Muscle layer of colon (tissue), 2 donors: ENCODE results near the gene LRRC26.
A peak's percentile ranks its signal among the peaks of the same experiment; 100 is the strongest.

ENCODE experiments used
- H3K27ac ChIP-seq: one replicate; pipeline ENCODE4 v1.7.0; 2013; ENCODE audit warnings: low read depth, mild to moderate bottlenecking, low read length, moderate library complexity
- H3K27me3 ChIP-seq, 2 donors: one replicate each; pipeline ENCODE4 v1.7.0; 2013; ENCODE audit warnings: low read length in 2 of 2, mild to moderate bottlenecking in 2 of 2; ENCODE audit not compliant: insufficient read depth in 2 of 2, control insufficient read depth in 1 of 2
- H3K36me3 ChIP-seq: one replicate; pipeline ENCODE4 v1.7.0; 2013; ENCODE audit warnings: mild to moderate bottlenecking, low read length; ENCODE audit not compliant: insufficient read depth
- H3K4me1 ChIP-seq: one replicate; pipeline ENCODE4 v1.7.0; 2013; ENCODE audit warnings: mild to moderate bottlenecking, low read length; ENCODE audit not compliant: insufficient read depth
- H3K4me3 ChIP-seq, 2 donors: one replicate each; pipeline ENCODE4 v1.7.0; 2013; ENCODE audit warnings: low read length in 2 of 2, low read depth in 1 of 2, mild to moderate bottlenecking in 1 of 2, moderate library complexity in 1 of 2
- H3K9ac ChIP-seq: one replicate; pipeline ENCODE4 v1.7.0; 2013; ENCODE audit warnings: low read length
- H3K9me3 ChIP-seq: one replicate; pipeline ENCODE4 v1.7.0; 2013; ENCODE audit warnings: mild to moderate bottlenecking, low read length
- donor health status: abdominal sarcoma.
- donor health status: Adenocarcinoma of cecum.

Gene LRRC26

DNA sequence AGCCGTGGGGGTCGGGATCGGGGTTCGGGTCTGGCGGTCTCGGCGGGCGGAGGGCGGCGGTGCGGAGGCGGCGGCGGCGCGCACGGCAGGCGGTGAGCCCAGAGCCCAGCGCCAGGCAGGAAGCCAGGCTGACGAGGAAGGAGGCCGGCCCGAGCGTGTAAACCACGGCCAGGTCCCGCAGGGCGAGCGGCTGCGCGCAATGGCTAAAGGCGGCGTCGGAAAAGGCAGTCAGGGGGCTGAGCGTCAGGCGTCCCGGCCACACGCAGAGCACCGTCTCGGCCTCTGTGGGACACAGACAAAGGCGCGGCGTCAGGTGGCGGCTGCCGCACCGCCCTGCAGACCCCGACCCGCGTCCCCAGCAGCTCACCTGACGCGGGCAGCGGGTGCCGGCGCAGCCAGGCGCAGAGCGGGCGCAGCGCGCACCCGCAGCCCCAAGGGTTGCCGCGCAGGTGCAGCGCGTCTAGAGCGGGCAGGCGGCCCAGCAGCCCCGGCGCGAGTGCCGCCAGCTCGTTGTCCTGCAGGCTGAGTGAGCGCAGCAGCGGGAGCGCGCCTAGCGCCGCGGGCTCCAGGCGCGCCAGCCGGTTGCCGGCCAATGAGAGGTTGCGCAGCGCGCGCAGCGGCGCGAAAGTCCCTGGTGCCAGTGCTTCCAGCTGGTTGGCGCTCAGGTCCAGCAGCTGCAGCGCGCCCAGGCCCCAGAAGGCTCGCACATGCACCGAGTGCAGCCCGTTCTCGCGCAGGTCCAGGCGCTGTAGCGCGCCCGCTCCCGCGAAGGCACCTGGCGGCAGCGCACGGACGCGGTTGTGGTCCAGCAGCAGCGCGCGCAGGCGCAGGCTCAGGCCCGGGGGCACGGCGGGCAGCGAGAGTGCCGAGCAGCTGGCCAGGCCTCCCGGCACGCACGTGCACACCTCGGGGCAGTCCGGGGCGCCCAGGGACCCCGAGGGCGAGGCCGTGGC lies 671 bp downstream of the LRRC26 start:
- H3K9ac ChIP-seq: no peak overlapping the region
- no peaks in the 10 kb centered on the region for H3K36me3 ChIP-seq
- no peaks in the 10 kb centered on the region for H3K9me3 ChIP-seq
- peaks cover 18 to 84% of the 10 kb centered on the region in 2 donors for H3K27me3 ChIP-seq
- H3K4me3 ChIP-seq: peak overlapping the region in 1 of 2 donors; percentile 47
- no peak overlapping the region for H3K27ac ChIP-seq
- H3K4me1 ChIP-seq: no peaks in the 10 kb centered on the region

DNA sequence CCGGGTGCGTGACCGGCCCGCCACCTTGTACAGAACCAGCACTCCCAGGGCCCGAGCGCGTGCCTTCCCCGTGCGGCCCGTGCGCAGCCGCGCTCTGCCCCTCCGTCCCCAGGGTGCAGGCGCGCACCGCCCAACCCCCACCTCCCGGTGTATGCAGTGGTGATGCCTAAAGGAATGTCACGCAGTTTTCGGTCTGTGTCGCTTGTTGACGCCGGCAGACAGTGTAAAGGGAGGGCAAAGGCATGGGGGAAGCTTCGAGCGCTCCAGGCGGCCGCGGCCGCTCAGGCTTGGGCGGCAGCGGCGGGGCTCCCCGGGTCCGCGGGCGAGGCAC lies 1.3 kb downstream of the LRRC26 start:
- no peak overlapping the region for H3K9ac ChIP-seq
- H3K4me1 ChIP-seq: no peaks in the 10 kb centered on the region
- no peak overlapping the region for H3K4me3 ChIP-seq
- H3K27ac ChIP-seq: no peak overlapping the region
- H3K9me3 ChIP-seq: no peaks in the 10 kb centered on the region
- H3K27me3 ChIP-seq: peaks cover 25 to 87% of the 10 kb centered on the region in 2 donors
- H3K36me3 ChIP-seq: no peaks in the 10 kb centered on the region

DNA sequence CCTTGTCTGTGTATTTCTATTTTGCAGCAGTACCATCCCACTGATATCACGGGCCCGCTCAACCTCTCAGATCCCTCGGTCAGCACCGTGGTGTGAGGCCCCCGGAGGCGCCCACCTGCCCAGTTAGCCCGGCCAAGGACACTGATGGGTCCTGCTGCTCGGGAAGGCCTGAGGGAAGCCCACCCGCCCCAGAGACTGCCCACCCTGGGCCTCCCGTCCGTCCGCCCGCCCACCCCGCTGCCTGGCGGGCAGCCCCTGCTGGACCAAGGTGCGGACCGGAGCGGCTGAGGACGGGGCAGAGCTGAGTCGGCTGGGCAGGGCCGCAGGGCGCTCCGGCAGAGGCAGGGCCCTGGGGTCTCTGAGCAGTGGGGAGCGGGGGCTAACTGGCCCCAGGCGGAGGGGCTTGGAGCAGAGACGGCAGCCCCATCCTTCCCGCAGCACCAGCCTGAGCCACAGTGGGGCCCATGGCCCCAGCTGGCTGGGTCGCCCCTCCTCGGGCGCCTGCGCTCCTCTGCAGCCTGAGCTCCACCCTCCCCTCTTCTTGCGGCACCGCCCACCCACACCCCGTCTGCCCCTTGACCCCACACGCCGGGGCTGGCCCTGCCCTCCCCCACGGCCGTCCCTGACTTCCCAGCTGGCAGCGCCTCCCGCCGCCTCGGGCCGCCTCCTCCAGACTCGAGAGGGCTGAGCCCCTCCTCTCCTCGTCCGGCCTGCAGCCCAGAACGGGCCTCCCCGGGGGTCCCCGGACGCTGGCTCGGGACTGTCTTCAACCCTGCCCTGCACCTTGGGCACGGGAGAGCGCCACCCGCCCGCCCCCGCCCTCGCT lies 1.9 kb downstream of the LRRC26 start:
- no peaks in the 10 kb centered on the region for H3K36me3 ChIP-seq
- no peak overlapping the region for H3K4me3 ChIP-seq
- H3K27me3 ChIP-seq: peaks cover 27 to 93% of the 10 kb centered on the region in 2 donors
- no peak overlapping the region for H3K9ac ChIP-seq
- H3K9me3 ChIP-seq: no peaks in the 10 kb centered on the region
- H3K4me1 ChIP-seq: no peaks in the 10 kb centered on the region
- no peak overlapping the region for H3K27ac ChIP-seq

DNA sequence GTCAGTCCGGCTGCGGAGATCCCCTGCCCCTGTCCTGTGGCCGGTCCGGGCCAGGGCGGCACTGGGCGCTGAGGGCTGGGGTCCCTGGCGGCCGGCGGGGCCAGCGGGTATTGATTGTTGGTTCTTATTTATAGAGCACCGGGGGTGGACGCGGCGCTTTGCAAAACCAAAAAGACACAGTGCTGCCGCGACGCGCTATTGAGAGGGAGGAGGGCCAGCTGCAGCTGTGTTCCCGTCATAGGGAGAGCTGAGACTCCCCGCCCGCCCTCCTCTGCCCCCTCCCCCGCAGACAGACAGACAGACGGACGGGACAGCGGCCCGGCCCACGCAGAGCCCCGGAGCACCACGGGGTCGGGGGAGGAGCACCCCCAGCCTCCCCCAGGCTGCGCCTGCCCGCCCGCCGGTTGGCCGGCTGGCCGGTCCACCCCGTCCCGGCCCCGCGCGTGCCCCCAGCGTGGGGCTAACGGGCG lies 2.5 kb downstream of the LRRC26 start:
- Histone ChIP-seq H3K4me1 (no peaks in the 10 kb centered on the region), H3K36me3 (no peaks in the 10 kb centered on the region), H3K27ac (no peak overlapping the region), H3K4me3 (no peak overlapping the region), H3K27me3 (peaks cover 27 to 95% of the 10 kb centered on the region in 2 donors), H3K9ac (no peak overlapping the region), H3K9me3 (no peaks in the 10 kb centered on the region)

DNA sequence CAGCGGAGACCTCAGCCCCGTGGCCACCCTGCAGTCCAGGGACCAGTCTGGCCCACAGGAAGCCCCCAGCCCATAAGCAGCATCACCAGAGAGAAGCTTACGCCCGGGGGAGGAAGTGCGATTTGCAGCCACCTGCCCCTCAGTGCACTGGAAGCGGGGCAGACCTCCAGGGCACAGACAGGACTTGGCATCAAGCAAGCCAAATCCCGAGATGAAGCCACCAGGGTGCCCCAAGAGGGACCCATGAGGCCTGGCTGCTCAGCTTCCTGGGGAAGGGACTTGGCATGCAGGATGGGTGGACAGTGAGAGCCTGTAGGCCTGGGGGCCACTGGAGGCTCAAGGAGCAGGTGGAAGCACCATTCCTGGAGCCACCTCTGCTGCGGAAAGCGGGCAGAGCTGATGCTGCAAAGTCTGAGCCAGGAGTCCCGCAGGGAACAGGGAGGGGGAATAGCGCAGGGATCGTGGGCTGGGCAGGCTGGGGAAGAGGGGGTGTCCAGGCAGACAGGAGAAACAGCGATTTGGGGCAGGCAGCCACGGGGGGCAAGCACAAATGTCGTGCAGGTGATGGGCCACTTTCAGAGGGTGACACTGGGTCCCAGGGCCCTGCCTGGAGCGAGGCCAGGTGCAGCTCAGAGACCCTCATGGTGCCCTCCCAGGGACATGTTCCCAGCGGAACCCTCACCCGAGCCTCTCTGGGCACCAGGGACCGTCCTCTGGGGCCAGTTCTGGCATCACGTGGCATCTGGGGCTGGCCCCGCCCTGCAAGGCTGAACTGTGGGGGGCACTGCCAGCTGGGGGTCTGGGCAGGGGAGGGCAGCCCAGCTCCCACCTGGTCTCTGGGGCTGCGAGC lies 3.2 kb downstream of the LRRC26 start:
- no peak overlapping the region for H3K4me3 ChIP-seq
- H3K27ac ChIP-seq: no peak overlapping the region
- H3K4me1 ChIP-seq: no peaks in the 10 kb centered on the region
- peaks cover 27 to 95% of the 10 kb centered on the region in 2 donors for H3K27me3 ChIP-seq
- no peaks in the 10 kb centered on the region for H3K9me3 ChIP-seq
- no peak overlapping the region for H3K9ac ChIP-seq
- H3K36me3 ChIP-seq: no peaks in the 10 kb centered on the region

DNA sequence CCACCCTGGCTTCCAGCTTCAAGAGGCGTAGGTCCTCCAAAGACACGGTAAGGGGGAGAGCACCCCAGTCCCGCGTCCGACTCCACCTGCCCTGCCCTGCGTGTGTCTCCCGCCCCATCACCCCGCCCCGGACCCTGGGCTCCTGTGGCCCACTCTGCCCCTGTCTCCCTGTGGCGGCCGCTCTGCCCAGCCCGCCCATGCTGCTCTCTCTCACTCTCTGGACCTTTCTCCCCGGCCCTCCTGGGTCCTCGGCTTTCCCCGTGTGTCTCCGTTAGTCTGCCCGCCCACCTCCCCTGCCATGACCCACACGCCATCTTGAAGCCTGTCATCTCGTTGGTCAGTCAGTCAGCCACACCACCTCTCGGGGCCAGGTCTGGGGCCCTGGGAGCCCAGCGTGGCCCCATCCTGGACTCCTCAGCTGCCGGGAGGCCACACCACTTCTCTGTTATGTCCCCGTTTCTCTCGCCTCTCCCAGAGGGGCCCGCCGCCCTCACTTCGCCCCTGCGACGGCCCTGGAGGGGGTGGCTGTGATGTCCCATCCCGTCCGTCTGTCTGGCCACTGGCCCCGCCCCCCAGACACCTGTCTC lies 4.5 kb downstream of the LRRC26 start:
- Histone ChIP-seq H3K9me3 (no peaks in the 10 kb centered on the region), H3K4me1 (no peaks in the 10 kb centered on the region), H3K9ac (no peak overlapping the region), H3K4me3 (no peak overlapping the region), H3K27me3 (peaks cover 23 to 90% of the 10 kb centered on the region in 2 donors), H3K36me3 (no peaks in the 10 kb centered on the region), H3K27ac (no peak overlapping the region)

DNA sequence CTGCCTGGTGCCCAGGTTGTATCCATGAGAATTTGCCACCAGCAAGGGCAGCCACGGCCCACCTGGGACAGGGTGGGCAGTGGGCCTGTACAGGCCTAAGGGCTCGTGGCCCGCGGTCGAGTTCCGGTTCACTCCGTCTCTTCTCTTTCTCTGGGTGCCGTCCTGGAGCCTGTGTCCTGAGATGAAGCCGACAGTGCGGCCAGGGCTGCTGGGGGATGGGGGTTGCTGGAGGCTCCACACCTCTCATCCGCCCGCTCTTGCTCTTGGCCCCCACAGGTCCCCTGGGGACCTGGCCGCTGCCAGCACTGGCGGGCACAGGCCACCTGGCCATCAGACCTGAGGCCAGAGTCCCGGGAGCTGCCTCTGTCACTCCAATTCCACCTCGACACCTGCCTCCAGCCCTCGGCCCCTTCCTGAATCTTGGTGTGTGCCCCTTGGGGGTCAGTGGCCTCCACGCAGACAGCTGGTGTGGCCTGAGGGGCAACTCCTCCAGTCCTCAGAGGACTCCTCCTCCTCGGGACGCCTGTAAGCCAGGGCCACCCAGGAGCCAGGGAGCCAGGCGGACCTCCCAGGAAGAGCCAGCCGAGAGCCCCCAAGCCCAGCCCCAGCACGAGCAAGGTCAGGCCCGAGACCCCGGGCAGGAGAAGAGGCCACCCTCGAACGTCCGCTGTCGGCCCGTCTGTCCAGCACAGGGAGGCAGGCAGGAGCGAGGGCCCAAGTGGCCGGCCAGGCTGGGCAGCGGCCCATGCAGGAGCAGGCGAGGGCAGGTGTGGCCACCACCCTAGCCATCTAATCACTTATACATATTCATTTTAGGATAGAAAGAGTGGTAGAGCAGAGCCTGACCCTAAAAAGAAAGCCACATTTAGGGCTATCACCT lies 5.2 kb downstream of the LRRC26 start:
- Histone ChIP-seq H3K9me3 (no peaks in the 10 kb centered on the region), H3K4me1 (no peaks in the 10 kb centered on the region), H3K4me3 (no peak overlapping the region), H3K36me3 (no peaks in the 10 kb centered on the region), H3K9ac (no peak overlapping the region), H3K27ac (no peak overlapping the region), H3K27me3 (peaks cover 21 to 90% of the 10 kb centered on the region in 2 donors)

DNA sequence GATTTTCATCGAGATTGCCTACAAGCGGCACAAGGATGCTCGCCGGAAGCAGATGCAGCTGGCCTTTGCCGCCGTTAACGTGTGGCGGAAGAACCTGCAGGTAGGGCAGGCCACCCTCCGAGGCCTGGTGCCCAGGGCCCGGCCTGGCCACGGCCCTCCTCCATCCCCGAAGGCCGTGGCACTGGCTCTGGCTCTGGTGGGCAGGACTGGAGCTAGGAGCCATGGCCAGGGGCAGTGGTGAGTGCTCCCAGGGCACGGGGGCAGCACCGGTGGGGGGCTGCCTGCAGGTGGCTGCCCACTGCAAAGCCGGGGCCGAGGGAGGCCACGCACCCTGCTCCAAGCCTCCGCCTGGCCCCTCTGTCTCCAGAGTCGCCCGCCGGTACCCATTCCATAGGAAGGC lies 6.0 kb downstream of the LRRC26 start:
- peaks cover 29 to 91% of the 10 kb centered on the region in 2 donors for H3K27me3 ChIP-seq
- no peaks in the 10 kb centered on the region for H3K4me1 ChIP-seq
- H3K9ac ChIP-seq: no peak overlapping the region
- no peaks in the 10 kb centered on the region for H3K9me3 ChIP-seq
- H3K27ac ChIP-seq: no peak overlapping the region
- no peak overlapping the region for H3K4me3 ChIP-seq
- no peaks in the 10 kb centered on the region for H3K36me3 ChIP-seq

DNA sequence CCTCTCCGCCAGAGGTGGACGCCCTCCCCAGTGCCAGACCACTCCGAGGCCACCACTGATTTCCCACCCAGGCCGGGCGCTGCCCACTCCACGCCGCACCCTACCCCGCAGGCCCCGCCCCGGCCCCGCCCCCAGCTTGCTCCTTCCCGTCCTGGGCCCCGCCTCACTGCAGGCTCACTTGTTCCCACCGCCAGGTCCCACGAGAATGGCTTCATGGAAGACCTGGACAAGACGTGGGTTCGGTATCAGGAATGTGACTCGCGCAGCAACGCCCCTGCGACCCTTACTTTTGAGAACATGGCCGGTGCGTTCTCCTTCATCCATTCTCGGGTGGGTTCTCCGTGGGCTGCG lies 6.5 kb downstream of the LRRC26 start:
- no peaks in the 10 kb centered on the region for H3K4me1 ChIP-seq
- H3K4me3 ChIP-seq: no peak overlapping the region
- H3K36me3 ChIP-seq: no peaks in the 10 kb centered on the region
- H3K27me3 ChIP-seq: peaks cover 33 to 95% of the 10 kb centered on the region in 2 donors
- no peak overlapping the region for H3K9ac ChIP-seq
- no peak overlapping the region for H3K27ac ChIP-seq
- H3K9me3 ChIP-seq: no peaks in the 10 kb centered on the region
